Testis (tissue), 3 donors: ENCODE results near the gene ZFP3. TPM values are rescaled to one million over a fixed set of nuclear protein-coding genes. Genes with fewer than 3 reads are reported as not detected.
"Not testable (repeated sequence)": the region's sequence is repeated elsewhere in the genome, so short reads cannot be mapped to it uniquely, and the experiment has no call there.

Source experiments
- DNase-seq: peaks from one replicate; pipeline ENCODE4 v3.0.0-alpha.2; 2019
- H3K27ac ChIP-seq, 2 donors: fragments of 200-600 bp; sonication (generic); one replicate each; pipeline ENCODE4 v1.5.1; 2019
- H3K27me3 ChIP-seq: fragments of 200-600 bp; sonication (generic); one replicate; pipeline ENCODE4 v1.5.1; 2019
- H3K36me3 ChIP-seq: fragments of 200-600 bp; sonication (generic); one replicate; pipeline ENCODE4 v1.5.1; 2017; ENCODE audit warnings: low read depth; ENCODE audit errors: missing control alignments
- H3K4me1 ChIP-seq: fragments of 200-600 bp; sonication (generic); one replicate; pipeline ENCODE4 v1.5.1; 2019
- H3K4me3 ChIP-seq, 2 donors: fragments of 200-600 bp; sonication (generic); one replicate each; pipeline ENCODE4 v1.5.1; 2017 to 2019
- H3K9me3 ChIP-seq: fragments of 200-600 bp; sonication (generic); one replicate; pipeline ENCODE4 v1.5.1; 2017
- POLR2A ChIP-seq: fragments of 450-650 bp; IDR thresholded peaks from one replicate; pipeline ENCODE4 v1.6.1; 2017; ENCODE audit warnings: antibody characterized with exemption, mild to moderate bottlenecking, moderate library complexity
- WGBS, 2 donors: methylation state at CpG; one replicate each; pipeline ENCODE4 v1.1.5; 2018; 5-methylcytosine and 5-hydroxymethylcytosine counted together
- intact Hi-C: fragments of 100-400 bp; cut with DNase I; formaldehyde crosslinking; loops from one replicate; pipeline ENCODE4 v1.15.1; 2023; ENCODE audit warnings: low total_unique reads
- polyA plus RNA-seq: library from polyadenylated mRNA; stranded (reverse); fragments of 350-450 nt; fragmentation: Illumina TruSeq; extraction: RNeasy Lipid Tissue Mini Kit (QIAGEN cat#74804); gene quantifications from one replicate; pipeline ENCODE4 v1.2.3, GENCODE V29; 2014; ENCODE audit warnings: low read depth, low replicate concordance; ENCODE audit not compliant: insufficient read depth
- total RNA-seq, 2 donors: library from RNA; depleted of rRNA; stranded (reverse); fragments of >200 nt; gene quantifications; one replicate each; pipeline ENCODE4 v1.2.3, GENCODE V29; 2016
- TF ChIP-seq, protein P1 (sequence below), 3 experiments: fragments of 450-650 bp in 2 of 3; fragments of 200-600 bp in 1 of 3; sonication (generic) in 1 of 3; IDR thresholded peaks; one replicate each; pipeline ENCODE4 v1.5.1; 2016 to 2019; ENCODE audit warnings: antibody characterized with exemption in 3 of 3, mild to moderate bottlenecking in 2 of 3, moderate library complexity in 1 of 3

Gene ZFP3
- total and polyA plus RNA-seq, 3 donors from 2014 or later = 4.6 to 7.2 (median 6.4) TPM

DNA sequence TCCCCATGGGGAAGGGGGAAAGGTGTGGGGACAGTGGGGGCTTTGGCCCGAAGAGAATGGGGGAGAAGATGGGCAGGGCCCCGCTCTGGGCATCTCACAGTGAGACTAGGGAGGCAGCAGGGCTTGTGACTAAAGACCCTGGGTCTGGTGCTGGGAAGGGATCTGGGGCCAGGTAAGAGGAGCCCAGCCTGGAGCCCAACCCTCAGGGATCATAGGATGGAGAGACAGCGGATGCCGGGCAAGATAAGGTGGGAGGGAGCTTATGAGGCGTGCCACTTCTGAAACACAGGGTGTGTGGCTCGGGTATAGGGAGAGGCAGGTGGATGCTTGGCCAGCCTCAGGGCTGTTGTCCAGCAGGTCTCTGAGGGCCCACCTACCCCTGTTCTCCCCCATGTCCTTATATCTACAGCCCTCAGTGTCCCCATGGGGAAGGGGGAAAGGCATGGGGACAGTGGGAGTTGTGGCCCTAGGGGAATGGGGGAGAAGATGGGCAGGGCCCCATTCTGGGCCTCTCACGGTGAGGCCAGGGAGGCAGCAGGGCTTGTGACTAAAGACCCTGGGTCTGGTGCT, 53.0 kb downstream of the ZFP3 start:
- Histone ChIP-seq H3K4me1 (no peaks in the 10 kb centered on the region), H3K36me3 (no peaks in the 10 kb centered on the region), H3K27ac (no peak overlapping the region), H3K27me3 (no peaks in the 10 kb centered on the region), H3K4me3 (no peak overlapping the region), H3K9me3 (no peaks in the 10 kb centered on the region)
- DNase-seq = no peak
- TF ChIP-seq, protein P1, sequence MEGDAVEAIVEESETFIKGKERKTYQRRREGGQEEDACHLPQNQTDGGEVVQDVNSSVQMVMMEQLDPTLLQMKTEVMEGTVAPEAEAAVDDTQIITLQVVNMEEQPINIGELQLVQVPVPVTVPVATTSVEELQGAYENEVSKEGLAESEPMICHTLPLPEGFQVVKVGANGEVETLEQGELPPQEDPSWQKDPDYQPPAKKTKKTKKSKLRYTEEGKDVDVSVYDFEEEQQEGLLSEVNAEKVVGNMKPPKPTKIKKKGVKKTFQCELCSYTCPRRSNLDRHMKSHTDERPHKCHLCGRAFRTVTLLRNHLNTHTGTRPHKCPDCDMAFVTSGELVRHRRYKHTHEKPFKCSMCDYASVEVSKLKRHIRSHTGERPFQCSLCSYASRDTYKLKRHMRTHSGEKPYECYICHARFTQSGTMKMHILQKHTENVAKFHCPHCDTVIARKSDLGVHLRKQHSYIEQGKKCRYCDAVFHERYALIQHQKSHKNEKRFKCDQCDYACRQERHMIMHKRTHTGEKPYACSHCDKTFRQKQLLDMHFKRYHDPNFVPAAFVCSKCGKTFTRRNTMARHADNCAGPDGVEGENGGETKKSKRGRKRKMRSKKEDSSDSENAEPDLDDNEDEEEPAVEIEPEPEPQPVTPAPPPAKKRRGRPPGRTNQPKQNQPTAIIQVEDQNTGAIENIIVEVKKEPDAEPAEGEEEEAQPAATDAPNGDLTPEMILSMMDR (IDR thresholded peaks at IDR 0.05) = no peak
- no peak for TF ChIP-seq POLR2A
- intact Hi-C loops = no loop called here
- 84 to 89% methylated on average over 7 of the region's 7 CpGs for WGBS, 2 donors

DNA sequence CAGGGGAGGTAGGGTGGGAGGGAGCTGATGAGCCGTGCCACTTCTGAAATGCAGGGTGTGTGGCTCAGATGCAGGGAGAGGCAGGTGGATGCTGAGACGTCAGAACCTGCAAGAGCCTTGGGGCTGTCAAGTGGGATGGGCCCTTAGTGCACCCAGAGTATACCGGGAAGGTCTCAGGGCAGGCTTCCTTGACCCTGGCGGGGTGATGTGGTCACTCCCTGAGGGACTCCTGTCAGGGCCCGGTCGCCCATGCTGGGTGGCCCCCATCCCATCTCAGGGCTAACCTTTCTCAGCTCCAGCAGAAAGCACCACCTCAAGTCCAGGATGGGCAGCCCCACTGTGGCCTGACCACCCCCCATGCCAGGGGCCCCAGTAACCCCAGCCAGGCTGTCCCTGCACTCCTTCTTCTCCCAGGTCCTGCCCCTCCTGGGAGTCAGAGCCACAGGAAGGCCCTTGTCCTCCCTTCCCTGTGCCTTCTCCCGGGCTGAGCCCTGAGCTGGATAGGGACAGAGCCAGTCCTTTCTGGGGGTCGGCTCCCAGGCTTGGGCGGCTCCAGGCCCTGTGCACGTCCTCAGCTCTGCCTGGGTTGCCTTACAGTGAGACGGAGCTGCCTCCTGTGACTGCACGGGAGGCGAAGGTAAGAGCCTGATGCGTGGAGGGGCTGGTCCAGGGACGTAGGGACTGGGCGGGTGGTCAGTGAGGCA, 53.7 kb downstream of the ZFP3 start:
- WGBS, 2 donors = 88 to 92% methylated on average over 12 to 16 of the region's 16 CpGs

DNA sequence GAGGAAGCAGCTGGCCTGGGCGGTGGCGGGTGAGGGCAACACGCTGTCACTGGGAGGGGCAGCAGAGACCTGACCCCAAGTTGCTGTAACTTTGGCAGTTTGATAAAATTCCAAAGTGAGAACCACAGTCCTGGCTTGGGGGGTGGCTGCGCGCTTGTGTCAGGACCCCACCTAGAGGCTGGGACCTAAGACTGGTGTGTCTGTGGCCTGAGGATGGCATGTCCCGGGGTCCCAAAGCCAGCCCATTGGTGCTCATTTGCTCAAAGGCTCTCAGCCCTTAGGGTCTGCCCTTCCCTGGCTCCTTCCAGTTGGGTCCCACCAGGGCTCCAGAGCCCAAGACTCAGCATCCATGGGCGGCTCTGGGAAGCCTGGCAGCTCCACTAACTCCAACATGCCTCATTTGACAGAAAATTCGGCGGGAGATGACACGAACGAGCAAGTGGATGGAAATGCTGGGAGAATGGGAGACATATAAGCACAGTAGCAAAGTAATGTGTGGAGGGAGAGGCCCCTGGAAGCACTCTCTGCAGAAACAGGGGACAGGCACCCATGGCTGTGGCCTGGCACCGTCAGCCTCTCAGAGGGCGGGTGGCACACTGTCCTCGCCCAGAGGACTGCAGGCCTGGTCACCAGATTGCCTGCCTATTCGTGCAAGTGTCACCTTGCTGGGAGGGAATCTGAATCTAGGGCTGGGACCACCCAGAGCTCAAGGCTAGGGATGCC, 54.4 kb downstream of the ZFP3 start:
- WGBS, 2 donors = 92% methylated on average over 15 of the region's 15 CpGs

More for the DNA sequence above, 53.7 kb downstream of the ZFP3 start:
- H3K27me3 ChIP-seq, H3K4me1 ChIP-seq, H3K27ac ChIP-seq, H3K9me3 ChIP-seq, DNase-seq, H3K36me3 ChIP-seq, H3K4me3 ChIP-seq, intact Hi-C loops: not testable (repeated sequence)

DNA sequence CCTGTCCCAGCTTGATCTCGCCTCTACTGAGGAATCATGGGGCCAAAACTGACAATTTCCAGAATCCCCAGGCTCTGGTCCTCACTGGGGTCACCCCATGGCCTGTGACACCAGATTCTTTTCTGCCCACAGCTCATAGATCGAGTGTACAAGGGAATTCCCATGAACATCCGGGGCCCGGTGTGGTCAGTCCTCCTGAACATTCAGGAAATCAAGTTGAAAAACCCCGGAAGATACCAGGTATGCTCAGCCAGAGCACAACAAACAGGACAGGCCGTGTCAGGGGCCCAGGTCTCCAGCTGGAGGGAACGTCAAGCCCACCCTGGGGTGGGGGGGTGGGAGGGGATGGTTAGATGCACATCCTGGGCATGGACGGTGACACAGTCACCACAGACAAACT, 55.0 kb downstream of the ZFP3 start:
- intact Hi-C loops = no loop called here
- no peak for DNase-seq
- H3K36me3 ChIP-seq = no peaks in the 10 kb centered on the region
- H3K4me3 ChIP-seq = no peak overlapping the region
- 82 to 90% methylated on average over 6 to 8 of the region's 8 CpGs for WGBS, 2 donors
- H3K27ac ChIP-seq = no peak overlapping the region
- no peak for TF ChIP-seq POLR2A
- TF ChIP-seq, protein P1 (IDR thresholded peaks at IDR 0.05) = no peak
- no peaks in the 10 kb centered on the region for H3K9me3 ChIP-seq
- H3K27me3 ChIP-seq = no peaks in the 10 kb centered on the region
- no peaks in the 10 kb centered on the region for H3K4me1 ChIP-seq

More for the DNA sequence above, 54.4 kb downstream of the ZFP3 start:
- H3K4me3 ChIP-seq, H3K36me3 ChIP-seq, H3K27ac ChIP-seq, intact Hi-C loops, H3K4me1 ChIP-seq, H3K27me3 ChIP-seq, DNase-seq, H3K9me3 ChIP-seq: not testable (repeated sequence)

DNA sequence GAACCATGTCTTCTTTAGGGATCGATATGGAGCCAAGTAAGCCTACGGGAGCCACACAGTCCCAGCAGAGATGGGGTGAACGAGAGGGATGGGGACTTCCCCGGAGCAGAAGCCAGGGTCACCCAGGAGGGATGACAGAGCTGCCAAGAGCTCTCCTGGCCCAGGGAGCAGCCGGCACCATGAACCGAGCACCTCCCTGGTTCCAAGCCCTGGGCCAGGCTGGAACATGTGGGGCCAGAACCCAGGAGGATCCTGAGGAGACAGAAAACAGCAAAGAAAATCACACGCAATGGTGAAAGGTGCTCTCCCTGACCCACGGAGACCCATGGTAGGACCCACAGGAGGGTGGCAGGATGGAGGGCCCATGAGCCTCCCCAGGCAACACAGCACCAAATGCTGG, 55.7 kb downstream of the ZFP3 start:
- H3K4me1 ChIP-seq, H3K9me3 ChIP-seq, intact Hi-C loops, H3K27ac ChIP-seq, H3K36me3 ChIP-seq, H3K27me3 ChIP-seq, H3K4me3 ChIP-seq, DNase-seq: not testable (repeated sequence)
- WGBS, 2 donors = 88 to 93% methylated on average over 6 to 8 of the region's 8 CpGs

DNA sequence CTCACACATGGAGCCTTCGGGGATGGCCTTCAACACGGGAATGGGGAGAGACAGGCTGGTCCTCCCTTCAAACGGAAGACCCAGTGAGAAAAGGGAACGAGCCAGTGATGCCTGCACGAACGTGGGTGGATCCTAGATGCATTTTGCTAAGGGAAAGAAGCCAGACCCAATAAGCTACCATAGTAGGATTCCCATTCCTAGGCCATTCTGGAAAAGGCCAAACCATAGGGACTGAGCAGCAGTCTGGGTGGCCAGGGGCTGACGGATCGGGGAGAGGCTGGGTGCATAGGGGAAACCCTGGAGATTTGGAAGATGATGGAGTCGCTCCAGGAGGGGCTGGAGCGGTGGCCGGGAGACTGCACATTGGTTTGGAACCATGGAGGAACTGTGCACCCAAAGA, 56.3 kb downstream of the ZFP3 start:
- intact Hi-C loops, H3K36me3 ChIP-seq, H3K9me3 ChIP-seq, H3K4me1 ChIP-seq, H3K4me3 ChIP-seq, H3K27me3 ChIP-seq, H3K27ac ChIP-seq, DNase-seq: not testable (repeated sequence)
- WGBS, 2 donors = 90% methylated on average over 11 of the region's 11 CpGs

DNA sequence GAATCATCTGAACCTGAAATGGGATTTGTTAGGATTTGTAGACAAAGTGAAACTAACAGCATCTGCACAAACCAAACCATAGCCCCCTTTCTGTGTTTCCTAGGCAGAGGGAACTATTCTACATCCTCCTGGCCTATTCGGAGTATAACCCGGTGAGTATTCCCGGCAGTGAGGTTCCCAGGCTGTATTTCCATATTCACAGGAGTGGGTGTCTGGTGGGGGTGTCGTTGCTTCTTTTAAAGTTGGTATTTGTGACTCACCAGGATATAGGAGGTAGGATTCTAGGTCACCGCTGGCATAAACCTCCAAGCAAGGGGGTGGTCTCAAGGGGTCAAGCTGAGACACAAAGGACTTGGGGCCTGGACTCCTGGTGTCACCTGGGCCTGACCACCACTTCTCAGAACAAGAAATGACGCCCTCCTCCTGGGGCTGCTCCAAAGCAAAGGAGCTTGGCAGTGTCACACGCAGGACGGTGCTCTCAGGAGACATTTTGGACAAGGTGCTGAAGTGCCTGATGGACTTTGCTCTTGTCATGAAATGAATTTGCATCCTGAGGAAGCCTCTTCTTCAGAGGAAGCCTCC, 57.0 kb downstream of the ZFP3 start:
- intact Hi-C loops, DNase-seq, H3K4me1 ChIP-seq, H3K9me3 ChIP-seq, H3K27ac ChIP-seq, H3K27me3 ChIP-seq, H3K4me3 ChIP-seq, H3K36me3 ChIP-seq: not testable (repeated sequence)
- WGBS, 2 donors = 79 to 87% methylated on average over 8 of the region's 8 CpGs
